CD4-positive, alpha-beta memory T cell (primary cell): Measurements from ENCODE around the gene LRGUK. TPM values are rescaled to one million over a fixed set of nuclear protein-coding genes. Genes with fewer than 3 reads are reported as not detected.
"Not testable (repeated sequence)": the region's sequence is repeated elsewhere in the genome, so short reads cannot be mapped to it uniquely, and the experiment has no call there.

ENCODE experiments used
- CTCF ChIA-PET: fragments of 350-600 bp; sonication (Branson Sonifier 250); formaldehyde crosslinking; loops from one replicate; lab custom pipeline; 2021; ENCODE audit warnings: inconsistent platforms; ENCODE audit not compliant: partially characterized antibody; lab: Charles Lee
- POLR2A ChIA-PET: fragments of 350-600 bp; sonication (Branson Sonifier 250); formaldehyde crosslinking; loops from one replicate; lab custom pipeline; 2021; ENCODE audit not compliant: partially characterized antibody; lab: Charles Lee
- DNase-seq, 5 donors: peaks; one replicate each; pipeline versions ENCODE4 v3.0.0 to v3.0.0-alpha.2; 2020 to 2022; ENCODE audit warnings: mixed read lengths in 1 of 5
- H3K27ac ChIP-seq: one replicate; pipeline ENCODE4 v1.7.0; 2013; ENCODE audit warnings: low read depth, low read length
- H3K27me3 ChIP-seq: 2 replicates; pipeline ENCODE4 v1.7.0; 2013; ENCODE audit warnings: mild to moderate bottlenecking, low read length, moderate library complexity; ENCODE audit not compliant: insufficient read depth
- H3K36me3 ChIP-seq: 2 replicates; pipeline ENCODE4 v1.7.0; 2013; ENCODE audit warnings: mild to moderate bottlenecking, low read length, moderate library complexity; ENCODE audit not compliant: insufficient read depth
- H3K4me1 ChIP-seq: 2 replicates; pipeline ENCODE4 v1.7.0; 2013; ENCODE audit warnings: mild to moderate bottlenecking, low read length, moderate library complexity; ENCODE audit not compliant: insufficient read depth
- H3K4me3 ChIP-seq, 2 donors: one replicate each; pipeline ENCODE4 v1.7.0; 2013; ENCODE audit warnings: low read length in 2 of 2, mild to moderate bottlenecking in 1 of 2
- H3K9me3 ChIP-seq, 2 donors: one replicate each; pipeline ENCODE4 v1.7.0; 2013; ENCODE audit warnings: low read length in 2 of 2, control low read depth in 1 of 2; ENCODE audit not compliant: control insufficient read depth in 1 of 2
- H3K27ac Mint-ChIP-seq, 7 donors: one replicate each; pipeline ENCODE4 v1.8.0; 2020 to 2021; ENCODE audit warnings: mixed read lengths in 7 of 7, mild to moderate bottlenecking in 6 of 7, inconsistent platforms in 3 of 7, moderate library complexity in 3 of 7
- H3K27me3 Mint-ChIP-seq, 2 donors: one replicate each; pipeline ENCODE4 v1.8.0; 2020 to 2021; ENCODE audit warnings: mixed read lengths in 2 of 2
- H3K36me3 Mint-ChIP-seq, 2 donors: one replicate each; pipeline ENCODE4 v1.8.0; 2020 to 2021; ENCODE audit warnings: mixed read lengths in 2 of 2, inconsistent platforms in 1 of 2, mild to moderate bottlenecking in 1 of 2
- H3K4me1 Mint-ChIP-seq, 4 donors: one replicate each; pipeline ENCODE4 v1.8.0; 2020 to 2021; ENCODE audit warnings: mixed read lengths in 4 of 4, mild to moderate bottlenecking in 1 of 4
- H3K4me3 Mint-ChIP-seq, 8 donors: one replicate each; pipeline ENCODE4 v1.8.0; 2020 to 2021; ENCODE audit warnings: mixed read lengths in 8 of 8, mild to moderate bottlenecking in 7 of 8, moderate library complexity in 6 of 8, inconsistent platforms in 3 of 8
- H3K9me3 Mint-ChIP-seq, 8 donors: one replicate each; pipeline ENCODE4 v1.8.0; 2020 to 2021; ENCODE audit warnings: mixed read lengths in 8 of 8, mild to moderate bottlenecking in 5 of 8, inconsistent platforms in 3 of 8, moderate library complexity in 1 of 8
- intact Hi-C: fragments of 100-400 bp; cut with micrococcal nuclease; formaldehyde crosslinking; loops from one replicate; pipeline ENCODE4 v1.15.1; 2023
- polyA plus RNA-seq, 2 donors: library from polyadenylated mRNA; unstranded; fragments of 300-500 nt; fragmentation: Illumina TruSeq; gene quantifications; one replicate each; pipeline ENCODE4 v1.2.3, GENCODE V29; 2021
- total RNA-seq, 2 experiments: library from RNA; stranded (reverse); gene quantifications; one replicate each; pipeline ENCODE4 v1.2.3, GENCODE V29; 2021

The LRGUK gene
- total and polyA plus RNA-seq, 4 experiments from 2014 or later, result 0.38 to 0.55 TPM; not detected in 2

- no peaks in the 10 kb centered on the region for H3K9me3 Mint-ChIP-seq
- no peaks in the 10 kb centered on the region for H3K4me1 Mint-ChIP-seq
- H3K4me3 Mint-ChIP-seq, result no peak overlapping the region
- Histone ChIP-seq H3K27ac (no peak overlapping the region), H3K36me3 (no peaks in the 10 kb centered on the region), H3K4me3 (no peak overlapping the region), H3K27me3 (no peaks in the 10 kb centered on the region), H3K9me3 (no peaks in the 10 kb centered on the region), H3K4me1 (no peaks in the 10 kb centered on the region)
- no peaks in the 10 kb centered on the region for H3K36me3 Mint-ChIP-seq
- intact Hi-C loops, result no loop called here
- ChIA-PET POLR2A (no interaction called here), CTCF (no interaction called here)
- no peak for DNase-seq
- H3K27me3 Mint-ChIP-seq, result peaks cover 2 to 5% of the 10 kb centered on the region in 2 donors
- no peak overlapping the region for H3K27ac Mint-ChIP-seq
Observed at GRCh38 chr7:134210227-134210626, 83.1 kb downstream of the LRGUK start.

GRCh38 chr7:134210976-134211663 is 84.0 kb downstream of the LRGUK start:
- H3K27ac ChIP-seq, result no peak overlapping the region
- no peaks in the 10 kb centered on the region for H3K27me3 ChIP-seq
- Mint-ChIP-seq H3K4me3 (no peak overlapping the region), H3K27ac (no peak overlapping the region), H3K9me3 (no peaks in the 10 kb centered on the region), H3K27me3 (peaks cover 2 to 5% of the 10 kb centered on the region in 2 donors), H3K4me1 (no peaks in the 10 kb centered on the region), H3K36me3 (no peaks in the 10 kb centered on the region)
- ChIA-PET POLR2A (no interaction called here), CTCF (no interaction called here)
- no peak overlapping the region for H3K4me3 ChIP-seq
- no peak for DNase-seq
- intact Hi-C loops, result no loop called here
- H3K9me3 ChIP-seq, result no peaks in the 10 kb centered on the region
- H3K4me1 ChIP-seq, result no peaks in the 10 kb centered on the region
- no peaks in the 10 kb centered on the region for H3K36me3 ChIP-seq

GRCh38 chr7:134211817-134212216 is 84.7 kb downstream of the LRGUK start:
- no peaks in the 10 kb centered on the region for H3K4me1 ChIP-seq
- no peaks in the 10 kb centered on the region for H3K9me3 ChIP-seq
- Mint-ChIP-seq H3K9me3 (no peaks in the 10 kb centered on the region), H3K4me1 (no peaks in the 10 kb centered on the region), H3K27me3 (peaks cover 2 to 5% of the 10 kb centered on the region in 2 donors), H3K27ac (no peak overlapping the region), H3K4me3 (no peak overlapping the region), H3K36me3 (no peaks in the 10 kb centered on the region)
- no peak for DNase-seq
- no peaks in the 10 kb centered on the region for H3K27me3 ChIP-seq
- no peaks in the 10 kb centered on the region for H3K36me3 ChIP-seq
- CTCF ChIA-PET, result no interaction called here
- H3K4me3 ChIP-seq, result no peak overlapping the region
- POLR2A ChIA-PET, result no interaction called here
- no peak overlapping the region for H3K27ac ChIP-seq
- intact Hi-C loops, result no loop called here

- no peak for DNase-seq
- CTCF ChIA-PET, result interaction anchor here (1.5 kb wide), 1 partner anchor 72 kb away, joined by 4 read pairs; no protein-coding TSS in a partner anchor
Observed at GRCh38 chr7:134212576-134213546, 85.7 kb downstream of the LRGUK start.

GRCh38 chr7:134220236-134220635 is 93.1 kb downstream of the LRGUK start:
- POLR2A ChIA-PET, result no interaction called here
- Histone ChIP-seq H3K9me3 (no peaks in the 10 kb centered on the region), H3K4me3 (no peak overlapping the region), H3K36me3 (no peaks in the 10 kb centered on the region), H3K4me1 (no peaks in the 10 kb centered on the region), H3K27ac (no peak overlapping the region), H3K27me3 (no peaks in the 10 kb centered on the region)
- H3K27me3 Mint-ChIP-seq, result peaks cover 3 to 7% of the 10 kb centered on the region in 2 donors
- no peaks in the 10 kb centered on the region for H3K4me1 Mint-ChIP-seq
- CTCF ChIA-PET, result no interaction called here
- DNase-seq, result no peak
- H3K9me3 Mint-ChIP-seq, result peaks cover 0 to 3% (median 0%) of the 10 kb centered on the region in 8 donors
- H3K4me3 Mint-ChIP-seq, result no peak overlapping the region
- no peaks in the 10 kb centered on the region for H3K36me3 Mint-ChIP-seq
- intact Hi-C loops, result no loop called here
- no peak overlapping the region for H3K27ac Mint-ChIP-seq

More at GRCh38 chr7:134212576-134213546, 85.7 kb downstream of the LRGUK start:
- no peaks in the 10 kb centered on the region for H3K4me1 Mint-ChIP-seq
- H3K27me3 ChIP-seq, result no peaks in the 10 kb centered on the region
- H3K27ac ChIP-seq, result no peak overlapping the region
- no peak overlapping the region for H3K4me3 Mint-ChIP-seq
- no peak overlapping the region for H3K4me3 ChIP-seq
- no peak overlapping the region for H3K27ac Mint-ChIP-seq
- H3K4me1 ChIP-seq, result no peaks in the 10 kb centered on the region
- no peaks in the 10 kb centered on the region for H3K36me3 Mint-ChIP-seq
- POLR2A ChIA-PET, result no interaction called here
- no peaks in the 10 kb centered on the region for H3K9me3 Mint-ChIP-seq
- intact Hi-C loops, result no loop called here
- peaks cover 2 to 5% of the 10 kb centered on the region in 2 donors for H3K27me3 Mint-ChIP-seq
- no peaks in the 10 kb centered on the region for H3K36me3 ChIP-seq
- H3K9me3 ChIP-seq, result no peaks in the 10 kb centered on the region

- POLR2A ChIA-PET, H3K36me3 Mint-ChIP-seq, H3K27ac ChIP-seq, H3K4me3 Mint-ChIP-seq, H3K4me1 Mint-ChIP-seq, H3K9me3 ChIP-seq, H3K4me3 ChIP-seq, H3K27me3 ChIP-seq, H3K27me3 Mint-ChIP-seq, H3K27ac Mint-ChIP-seq, CTCF ChIA-PET, H3K4me1 ChIP-seq, H3K36me3 ChIP-seq, DNase-seq, intact Hi-C loops: not testable (repeated sequence)
- H3K9me3 Mint-ChIP-seq, result peaks cover 0 to 15% (median 10%) of the 10 kb centered on the region in 8 donors
Observed at GRCh38 chr7:134231296-134231695, 104.2 kb downstream of the LRGUK start.

GRCh38 chr7:134234216-134234615 is 107.1 kb downstream of the LRGUK start:
- intact Hi-C loops, result no loop called here
- no peak for DNase-seq
- Histone ChIP-seq H3K9me3 (no peaks in the 10 kb centered on the region), H3K4me1 (no peaks in the 10 kb centered on the region), H3K27ac (no peak overlapping the region), H3K4me3 (no peak overlapping the region), H3K36me3 (no peaks in the 10 kb centered on the region), H3K27me3 (no peaks in the 10 kb centered on the region)
- Mint-ChIP-seq H3K4me1 (no peaks in the 10 kb centered on the region), H3K27ac (no peak overlapping the region), H3K4me3 (no peak overlapping the region), H3K9me3 (peaks cover 0 to 20% (median 14%) of the 10 kb centered on the region in 8 donors), H3K36me3 (no peaks in the 10 kb centered on the region), H3K27me3 (peaks cover 6 to 8% of the 10 kb centered on the region in 2 donors)
- CTCF ChIA-PET, result no interaction called here
- POLR2A ChIA-PET, result no interaction called here
